GM23248 (cell line): ENCODE measurements around the gene NPAS3.

Experiments
- EZH2 ChIP-seq: fragments of 200-600 bp; sonication (generic); IDR thresholded peaks from 2 replicates; pipeline ENCODE4 v1.6.1; 2018; ENCODE audit warnings: antibody characterized with exemption, mild to moderate bottlenecking; ENCODE audit not compliant: insufficient read depth, poor library complexity, severe bottlenecking
- EZH2phosphoT487 ChIP-seq: fragments of 200-600 bp; sonication (generic); IDR thresholded peaks from 2 replicates; pipeline ENCODE4 v1.6.1; 2018; ENCODE audit warnings: antibody characterized with exemption, moderate library complexity, mild to moderate bottlenecking, low read depth; ENCODE audit not compliant: insufficient read depth

DNA sequence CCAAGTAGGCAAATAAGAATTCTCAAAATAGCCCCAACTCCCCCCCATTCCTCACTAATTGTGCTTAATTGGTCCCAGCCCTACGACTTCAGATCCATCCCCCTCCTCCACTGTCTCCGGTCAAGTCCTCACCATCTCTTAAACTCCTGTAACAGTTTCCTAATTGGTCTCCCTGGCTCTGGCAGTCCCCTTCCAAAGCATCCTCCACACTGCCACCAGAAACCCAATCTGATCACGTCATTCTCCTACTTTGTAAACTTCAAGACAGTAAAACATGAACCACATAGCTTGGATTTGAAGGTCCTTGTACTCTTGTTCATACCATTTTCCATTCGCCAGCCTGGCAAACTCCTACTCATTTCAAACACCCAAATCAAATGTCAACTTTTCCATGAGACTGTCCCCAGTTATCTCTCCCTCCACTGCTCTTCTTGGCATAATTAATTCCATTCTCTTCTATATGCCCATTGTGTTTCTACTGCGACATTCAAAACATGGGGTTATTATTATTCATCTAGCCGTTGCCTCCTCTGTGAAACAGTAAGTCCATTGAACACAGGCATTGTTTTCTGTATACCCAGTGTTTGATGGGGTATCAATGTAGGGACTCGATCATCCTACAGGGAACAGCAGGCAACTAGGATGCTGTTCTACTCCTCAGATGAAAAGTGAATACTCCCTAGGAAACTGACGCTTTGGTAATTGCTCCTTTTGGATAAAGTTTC is 907.6 kb downstream of the NPAS3 start:
- no peak for TF ChIP-seq EZH2
- no peak for TF ChIP-seq EZH2phosphoT487
